H9 (cell line): ENCODE results near the gene TAS1R1. TPM values are rescaled to one million over a fixed set of nuclear protein-coding genes. Genes with fewer than 3 reads are reported as not detected.

Experiments
- DNase-seq: peaks from one replicate; pipeline ENCODE4 v3.0.0-alpha.2; 2017
- H2AFZ ChIP-seq: one replicate; pipeline ENCODE4 v1.6.1; 2013; ENCODE audit warnings: mild to moderate bottlenecking, low read length, control low read depth, moderate library complexity
- H2AK5ac ChIP-seq: 2 replicates; pipeline ENCODE4 v1.6.1; 2013; ENCODE audit warnings: low read length, control low read depth, mixed read lengths; ENCODE audit not compliant: insufficient read length
- H2BK120ac ChIP-seq: one replicate; pipeline ENCODE4 v1.6.1; 2013; ENCODE audit warnings: low read depth, mild to moderate bottlenecking, low read length, control low read depth, inconsistent platforms; ENCODE audit not compliant: poor library complexity, severe bottlenecking
- H2BK12ac ChIP-seq: 2 replicates; pipeline ENCODE4 v1.6.1; 2013; ENCODE audit warnings: low read length, control low read depth, mixed read lengths, low read depth; ENCODE audit not compliant: insufficient read length
- H2BK15ac ChIP-seq: 2 replicates; pipeline ENCODE4 v1.6.1; 2013; ENCODE audit warnings: low read depth, low read length, control low read depth
- H2BK20ac ChIP-seq: one replicate; pipeline ENCODE4 v1.6.1; 2013; ENCODE audit warnings: low read depth, mild to moderate bottlenecking, low read length, control low read depth, inconsistent platforms; ENCODE audit not compliant: poor library complexity, severe bottlenecking
- H2BK5ac ChIP-seq: 2 replicates; pipeline ENCODE4 v1.6.1; 2013; ENCODE audit warnings: low read length, control low read depth, mixed read lengths; ENCODE audit not compliant: insufficient read length
- H3K14ac ChIP-seq: 2 replicates; pipeline ENCODE4 v1.6.1; 2013; ENCODE audit warnings: low read length, control low read depth; ENCODE audit not compliant: insufficient read depth
- H3K18ac ChIP-seq: 2 replicates; pipeline ENCODE4 v1.6.1; 2013; ENCODE audit warnings: low read depth, mild to moderate bottlenecking, mixed read lengths, low read length, control low read depth; ENCODE audit not compliant: insufficient read length
- H3K23ac ChIP-seq: 2 replicates; pipeline ENCODE4 v1.6.1; 2013; ENCODE audit warnings: low read length, control low read depth, mixed read lengths, low read depth; ENCODE audit not compliant: insufficient read length
- H3K23me2 ChIP-seq: 2 replicates; pipeline ENCODE4 v1.6.1; 2013; ENCODE audit warnings: low read depth, mild to moderate bottlenecking, mixed read lengths, low read length, control low read depth; ENCODE audit not compliant: insufficient read length, poor library complexity, severe bottlenecking
- H3K27ac ChIP-seq: 2 replicates; pipeline ENCODE4 v1.5.1; 2013; ENCODE audit warnings: low read length, control low read depth, mixed read lengths, low read depth; ENCODE audit not compliant: insufficient read length
- H3K27me3 ChIP-seq: 2 replicates; pipeline ENCODE4 v1.6.1; 2013; ENCODE audit warnings: low read length, control low read depth, inconsistent platforms; ENCODE audit not compliant: insufficient read depth
- H3K4ac ChIP-seq: 2 replicates; pipeline ENCODE4 v1.6.1; 2013; ENCODE audit warnings: low read depth, mild to moderate bottlenecking, control low read depth, inconsistent platforms, low read length, moderate library complexity
- H3K4me1 ChIP-seq: 2 replicates; pipeline ENCODE4 v1.6.1; 2013; ENCODE audit warnings: low read length, control low read depth, inconsistent platforms; ENCODE audit not compliant: insufficient read depth
- H3K4me2 ChIP-seq: 2 replicates; pipeline ENCODE4 v1.6.1; 2013; ENCODE audit warnings: low read length, control low read depth, mixed read lengths; ENCODE audit not compliant: insufficient read length, insufficient read depth
- H3K56ac ChIP-seq: 2 replicates; pipeline ENCODE4 v1.6.1; 2013; ENCODE audit warnings: low read depth, mild to moderate bottlenecking, mixed read lengths, low read length, control low read depth; ENCODE audit not compliant: insufficient read length
- H3K79me1 ChIP-seq: 2 replicates; pipeline ENCODE4 v1.6.1; 2013; ENCODE audit warnings: low read depth, mild to moderate bottlenecking, moderate library complexity, low read length, control low read depth, inconsistent platforms; ENCODE audit not compliant: insufficient read depth, poor library complexity, severe bottlenecking
- H3K79me2 ChIP-seq: 2 replicates; pipeline ENCODE4 v1.6.1; 2013; ENCODE audit warnings: low read length, control low read depth, inconsistent platforms; ENCODE audit not compliant: insufficient read depth
- H3K9ac ChIP-seq: 2 replicates; pipeline ENCODE4 v1.6.1; 2013; ENCODE audit warnings: low read length, control low read depth, mixed read lengths; ENCODE audit not compliant: insufficient read length; ENCODE audit errors: extremely low read depth
- H3K9me3 ChIP-seq: one replicate; pipeline ENCODE4 v1.6.1; 2013; ENCODE audit warnings: low read depth, low read length, inconsistent platforms; ENCODE audit not compliant: control insufficient read depth
- H3T11ph ChIP-seq: one replicate; pipeline ENCODE4 v1.6.1; 2013; ENCODE audit warnings: mild to moderate bottlenecking, low read length, control low read depth, inconsistent platforms
- H4K20me1 ChIP-seq: one replicate; pipeline ENCODE4 v1.6.1; 2013; ENCODE audit not compliant: control insufficient read depth, insufficient read length, insufficient read depth
- H4K5ac ChIP-seq: 2 replicates; pipeline ENCODE4 v1.6.1; 2013; ENCODE audit warnings: low read depth, mild to moderate bottlenecking, mixed read lengths, low read length, control low read depth; ENCODE audit not compliant: insufficient read length
- H4K8ac ChIP-seq: replicated peaks from 2 replicates; pipeline ENCODE4 v1.6.1; 2013; ENCODE audit warnings: low read length, control low read depth, mixed read lengths, low read depth; ENCODE audit not compliant: insufficient read length
- H4K91ac ChIP-seq: 2 replicates; pipeline ENCODE4 v1.6.1; 2013; ENCODE audit warnings: low read depth, mild to moderate bottlenecking, moderate library complexity, mixed read lengths, low read length, control low read depth; ENCODE audit not compliant: insufficient read length
- H3K27ac Mint-ChIP-seq, 3 experiments: 2 replicates in 2 of 3; 3 replicates in 1 of 3; pipeline ENCODE4 v1.8.0; 2020 to 2021; ENCODE audit warnings: mixed read lengths in 3 of 3, mild to moderate bottlenecking in 1 of 3, moderate library complexity in 1 of 3
- H3K27me3 Mint-ChIP-seq: 2 replicates; pipeline ENCODE4 v1.8.0; 2021; ENCODE audit warnings: low read depth, mild to moderate bottlenecking, moderate library complexity, mixed read lengths
- H3K36me3 Mint-ChIP-seq, 3 experiments: 2 replicates in 2 of 3; 3 replicates in 1 of 3; pipeline ENCODE4 v1.8.0; 2020 to 2021; ENCODE audit warnings: low read depth in 3 of 3, mixed read lengths in 3 of 3; ENCODE audit not compliant: insufficient read depth in 1 of 3
- H3K4me1 Mint-ChIP-seq, 2 experiments: 2 replicates each; pipeline ENCODE4 v1.8.0; 2020; ENCODE audit warnings: mixed read lengths in 2 of 2
- H3K4me3 Mint-ChIP-seq, 2 experiments: 2 replicates in 1 of 2; 3 replicates in 1 of 2; pipeline ENCODE4 v1.8.0; 2020 to 2021; ENCODE audit warnings: mild to moderate bottlenecking in 2 of 2, mixed read lengths in 2 of 2, moderate library complexity in 1 of 2
- H3K9me3 Mint-ChIP-seq, 2 experiments: 2 replicates in 1 of 2; 3 replicates in 1 of 2; pipeline ENCODE4 v1.8.0; 2020; ENCODE audit warnings: mild to moderate bottlenecking in 2 of 2, mixed read lengths in 2 of 2, moderate library complexity in 1 of 2
- CTCF ChIP-seq: fragments of 200-600 bp; sonication (generic); conservative IDR thresholded peaks from 3 replicates; pipeline ENCODE4 v1.8.0; 2021; ENCODE audit warnings: antibody characterized with exemption, mild to moderate bottlenecking
- WGBS: extraction: QIAGEN DNeasy Blood & Tissue Kit; methylation state at CpG from one replicate; pipeline ENCODE4 v1.1.7; 2013; ENCODE audit warnings: missing lambda C conversion rate, low lambda C conversion rate, mixed read lengths; ENCODE audit not compliant: insufficient read length; ENCODE audit errors: extremely low coverage; 5-methylcytosine and 5-hydroxymethylcytosine counted together
- total RNA-seq: library from RNA; stranded (reverse); gene quantifications from 2 replicates; pipeline ENCODE4 v1.2.1, GENCODE V29; 2021

TAS1R1 gene
- total RNA-seq, 1 experiment from 2014 or later, result not detected

- Mint-ChIP-seq H3K27ac (no peak overlapping the region), H3K9me3 (peaks cover 4% of the 10 kb centered on the region in 2 experiments; a peak in 3 of 5 replicates), H3K36me3 (peaks cover 0 to 4% (median 0%) of the 10 kb centered on the region in 3 experiments; a peak in 1 of 7 replicates), H3K4me3 (no peak overlapping the region), H3K27me3 (peaks cover 6% of the 10 kb centered on the region), H3K4me1 (no peaks in the 10 kb centered on the region; a peak in 1 of 4 replicates)
- H2AK5ac ChIP-seq, result no peak overlapping the region
- H4K91ac ChIP-seq, result no peak overlapping the region
- H3K79me2 ChIP-seq, result no peaks in the 10 kb centered on the region
- no peak overlapping the region for H2BK120ac ChIP-seq
- no peak overlapping the region for H3K4me2 ChIP-seq
- H3K9me3 ChIP-seq, result no peaks in the 10 kb centered on the region
- no peak overlapping the region for H2BK12ac ChIP-seq
- no peaks in the 10 kb centered on the region for H4K20me1 ChIP-seq
- DNase-seq, result no peak
- H3K18ac ChIP-seq, result no peak overlapping the region
- no peak overlapping the region for H2AFZ ChIP-seq
- no peak overlapping the region for H3K23ac ChIP-seq
- H3K4me1 ChIP-seq, result no peaks in the 10 kb centered on the region
- no peak overlapping the region for H3T11ph ChIP-seq
- H3K14ac ChIP-seq, result no peak overlapping the region
- no peak overlapping the region for H3K56ac ChIP-seq
- no peaks in the 10 kb centered on the region for H3K23me2 ChIP-seq
- no peak overlapping the region for H2BK5ac ChIP-seq
- H3K27me3 ChIP-seq, result no peaks in the 10 kb centered on the region
- no peak overlapping the region for H3K4ac ChIP-seq
- WGBS, result no CpG with 5 or more reads among the region's 9 CpGs
- no peak overlapping the region for H3K9ac ChIP-seq
- no peak overlapping the region for H2BK15ac ChIP-seq
- no peak for TF ChIP-seq CTCF
- H4K5ac ChIP-seq, result no peak overlapping the region
- H4K8ac ChIP-seq, result no peak overlapping the region
- no peak overlapping the region for H3K27ac ChIP-seq
- H3K79me1 ChIP-seq, result no peaks in the 10 kb centered on the region
- H2BK20ac ChIP-seq, result no peak overlapping the region
Measured at GRCh38 chr1:6560267-6560666, 5.2 kb downstream of the TAS1R1 start.
